DND-41 (cell line): ENCODE results near the gene EEA1.

Experiments used
- ATAC-seq: fragments of 200-7000 bp; cut with Tn5 transposase; 3 replicates; pipeline ENCODE4 v1.9.1; 2021; ENCODE audit warnings: low read depth; ENCODE audit not compliant: insufficient read depth
- DNase-seq: peaks from one replicate; pipeline ENCODE4 v3.0.0-alpha.2; 2020
- H2AFZ ChIP-seq: 2 replicates; pipeline ENCODE4 v1.6.0; 2012; ENCODE audit warnings: low read depth, low read length
- H3K27ac ChIP-seq: 2 replicates; pipeline ENCODE4 v1.5.1; 2012; ENCODE audit warnings: low read length, inconsistent platforms
- H3K27me3 ChIP-seq: fragments of 200-600 bp; sonication (generic); 2 replicates; pipeline ENCODE4 v1.6.0; 2012; ENCODE audit warnings: low read length, mild to moderate bottlenecking, inconsistent platforms; ENCODE audit not compliant: insufficient read depth, poor library complexity
- H3K36me3 ChIP-seq: 2 replicates; pipeline ENCODE4 v1.5.1; 2012; ENCODE audit warnings: low read length, inconsistent platforms; ENCODE audit not compliant: insufficient read depth
- H3K4me1 ChIP-seq: 2 replicates; pipeline ENCODE4 v1.5.1; 2012; ENCODE audit warnings: mild to moderate bottlenecking, low read length; ENCODE audit not compliant: insufficient read depth
- H3K4me2 ChIP-seq: 2 replicates; pipeline ENCODE4 v1.6.0; 2012; ENCODE audit warnings: mild to moderate bottlenecking, moderate library complexity, low read length, inconsistent platforms; ENCODE audit not compliant: insufficient read depth
- H3K4me3 ChIP-seq, 2 experiments: fragments of 200-600 bp in 1 of 2; shearing (Covaris generic) in 1 of 2; 2 replicates each; pipeline ENCODE4 v1.5.1; 2012 to 2016; ENCODE audit warnings: inconsistent platforms in 2 of 2, low read length in 2 of 2, mild to moderate bottlenecking in 2 of 2, low read depth in 1 of 2, moderate library complexity in 1 of 2
- H3K79me2 ChIP-seq: 2 replicates; pipeline ENCODE4 v1.6.0; 2012; ENCODE audit warnings: low read length, inconsistent platforms; ENCODE audit not compliant: insufficient read depth
- H3K9ac ChIP-seq: 2 replicates; pipeline ENCODE4 v1.6.0; 2012; ENCODE audit warnings: low read depth, mild to moderate bottlenecking, inconsistent platforms, low read length, moderate library complexity
- H3K9me3 ChIP-seq: 2 replicates; pipeline ENCODE4 v1.5.1; 2012; ENCODE audit warnings: low read length, moderate library complexity, mild to moderate bottlenecking, inconsistent platforms; ENCODE audit not compliant: insufficient read depth, severe bottlenecking
- H4K20me1 ChIP-seq: 2 replicates; pipeline ENCODE4 v1.6.0; 2012; ENCODE audit warnings: low read length; ENCODE audit not compliant: insufficient read depth
- CTCF ChIP-seq: IDR thresholded peaks from 2 replicates; pipeline ENCODE4 v1.5.1; 2012; ENCODE audit warnings: borderline replicate concordance, low read length, moderate library complexity, mild to moderate bottlenecking; ENCODE audit not compliant: poor library complexity, severe bottlenecking; ENCODE audit errors: extremely low read depth
- EZH2 ChIP-seq: IDR thresholded peaks from 3 replicates; pipeline ENCODE4 v1.6.1; 2012; ENCODE audit warnings: borderline replicate concordance, low read depth, mild to moderate bottlenecking, moderate library complexity, low read length, inconsistent platforms; ENCODE audit not compliant: severe bottlenecking

Gene EEA1

DNA sequence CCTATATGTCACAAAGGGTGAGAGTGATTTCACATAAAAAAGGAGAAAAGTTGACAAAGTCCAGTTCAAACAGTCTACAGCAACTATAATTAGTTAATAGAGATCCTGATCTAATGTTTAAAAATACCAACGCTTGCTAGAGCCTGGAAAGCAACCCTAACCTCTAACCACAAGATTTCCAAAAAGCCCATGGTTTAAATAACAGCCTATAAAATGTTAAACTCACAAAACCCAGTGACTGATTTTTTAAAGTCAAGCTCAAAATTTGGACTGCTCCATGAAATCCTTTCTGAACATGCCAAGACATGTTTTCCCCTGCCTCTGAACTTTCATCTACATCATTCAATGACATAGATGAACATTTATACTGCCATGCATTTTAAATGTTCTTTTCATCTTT lies 144.7 kb downstream of the EEA1 start:
- H2AFZ ChIP-seq = no peak overlapping the region
- H3K27me3 ChIP-seq = no peaks in the 10 kb centered on the region
- no peaks in the 10 kb centered on the region for H3K79me2 ChIP-seq
- no peaks in the 10 kb centered on the region for H3K4me1 ChIP-seq
- TF ChIP-seq CTCF (no peak), EZH2 (no peak)
- no peak for ATAC-seq
- no peak overlapping the region for H3K4me2 ChIP-seq
- no peak overlapping the region for H3K9ac ChIP-seq
- no peak overlapping the region for H3K27ac ChIP-seq
- H4K20me1 ChIP-seq = no peaks in the 10 kb centered on the region
- H3K9me3 ChIP-seq = no peaks in the 10 kb centered on the region
- peaks cover 54% of the 10 kb centered on the region for H3K36me3 ChIP-seq
- DNase-seq = no peak
- H3K4me3 ChIP-seq = no peak overlapping the region

- Histone ChIP-seq H3K9me3 (no peaks in the 10 kb centered on the region), H3K79me2 (no peaks in the 10 kb centered on the region), H3K9ac (no peak overlapping the region), H2AFZ (no peak overlapping the region), H3K4me2 (no peak overlapping the region), H3K27ac (no peak overlapping the region), H3K4me1 (no peaks in the 10 kb centered on the region), H3K4me3 (no peak overlapping the region), H3K27me3 (no peaks in the 10 kb centered on the region), H4K20me1 (no peaks in the 10 kb centered on the region), H3K36me3 (peaks cover 81% of the 10 kb centered on the region)
- TF ChIP-seq CTCF = no peak
- no peak for TF ChIP-seq EZH2
- no peak for DNase-seq
- no peak for ATAC-seq
Observed at GRCh38 chr12:92779902-92780301, 149.2 kb downstream of the EEA1 start.

- ATAC-seq (no peak), DNase-seq (no peak)
- no peak overlapping the region for H2AFZ ChIP-seq
- H3K27me3 ChIP-seq = no peaks in the 10 kb centered on the region
- H3K4me3 ChIP-seq = no peak overlapping the region
- no peaks in the 10 kb centered on the region for H3K79me2 ChIP-seq
- H3K36me3 ChIP-seq = peaks cover 78% of the 10 kb centered on the region; the same call in 1 of the 2 replicates
- H3K9ac ChIP-seq = no peak overlapping the region
- H3K9me3 ChIP-seq = no peaks in the 10 kb centered on the region
- TF ChIP-seq EZH2 = no peak
- TF ChIP-seq CTCF = no peak
- no peak overlapping the region for H3K4me2 ChIP-seq
- H4K20me1 ChIP-seq = no peaks in the 10 kb centered on the region
- H3K4me1 ChIP-seq = no peaks in the 10 kb centered on the region
- H3K27ac ChIP-seq = no peak overlapping the region
Observed at GRCh38 chr12:92778525-92778924, 150.6 kb downstream of the EEA1 start.

GRCh38 chr12:92775416-92775815 lies 153.7 kb downstream of the EEA1 start:
- no peaks in the 10 kb centered on the region for H3K79me2 ChIP-seq
- ATAC-seq = no peak
- H3K27ac ChIP-seq = no peak overlapping the region
- TF ChIP-seq CTCF (no peak), EZH2 (no peak)
- no peak overlapping the region for H3K9ac ChIP-seq
- no peak for DNase-seq
- H3K9me3 ChIP-seq = no peaks in the 10 kb centered on the region
- H2AFZ ChIP-seq = no peak overlapping the region
- H3K4me1 ChIP-seq = no peaks in the 10 kb centered on the region
- no peak overlapping the region for H3K4me2 ChIP-seq
- no peaks in the 10 kb centered on the region for H4K20me1 ChIP-seq
- H3K36me3 ChIP-seq = peaks cover 57% of the 10 kb centered on the region; the same call in 1 of the 2 replicates
- H3K4me3 ChIP-seq = no peak overlapping the region
- no peaks in the 10 kb centered on the region for H3K27me3 ChIP-seq
